ENCODE measurements around the gene LYSMD3.

The LYSMD3 gene

DNA sequence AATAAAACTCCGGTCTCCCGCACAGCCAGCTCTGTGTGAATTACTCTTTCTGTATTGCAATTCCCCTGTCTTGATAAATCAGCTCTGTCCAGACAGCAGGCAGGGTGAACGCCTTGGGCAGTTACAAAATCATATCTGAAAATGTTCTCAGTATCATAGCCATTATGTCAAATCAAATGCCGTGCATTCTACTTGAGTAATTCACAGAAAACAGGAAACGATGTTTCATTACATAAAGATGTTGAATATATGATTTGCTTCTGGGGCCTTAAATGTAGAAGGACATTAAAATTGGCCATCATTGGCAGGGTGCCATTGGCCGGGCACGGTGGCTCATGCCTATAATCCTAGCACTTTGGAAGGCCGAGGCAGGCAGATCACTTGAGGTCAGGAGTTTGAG is 46.2 kb downstream of the LYSMD3 start:
- in situ Hi-C loops (cut with MboI; ENCODE audit: low sequenced_read_pairs) = no loop called here

DNA sequence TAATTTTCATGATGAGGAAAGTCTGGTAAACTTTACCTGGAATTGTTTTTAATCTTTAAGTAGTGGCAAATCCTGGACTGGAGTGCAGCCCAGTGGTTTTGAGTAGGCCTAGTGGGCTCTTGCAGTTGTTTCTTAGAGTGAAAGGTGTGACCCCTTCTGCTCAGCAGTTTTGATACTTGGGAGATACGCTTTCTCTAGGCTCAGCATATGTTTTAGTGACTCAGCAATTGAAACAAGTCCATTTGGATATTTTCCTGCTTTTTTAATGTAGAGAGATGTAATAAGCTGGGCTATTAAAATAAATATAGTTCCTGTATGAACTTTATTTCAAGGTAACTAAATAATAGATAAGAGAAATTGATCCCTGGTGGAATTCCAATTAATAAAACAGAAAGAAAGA is 48.7 kb downstream of the LYSMD3 start:
- in situ Hi-C loops (cut with MboI; ENCODE audit: low sequenced_read_pairs) = no loop called here

DNA sequence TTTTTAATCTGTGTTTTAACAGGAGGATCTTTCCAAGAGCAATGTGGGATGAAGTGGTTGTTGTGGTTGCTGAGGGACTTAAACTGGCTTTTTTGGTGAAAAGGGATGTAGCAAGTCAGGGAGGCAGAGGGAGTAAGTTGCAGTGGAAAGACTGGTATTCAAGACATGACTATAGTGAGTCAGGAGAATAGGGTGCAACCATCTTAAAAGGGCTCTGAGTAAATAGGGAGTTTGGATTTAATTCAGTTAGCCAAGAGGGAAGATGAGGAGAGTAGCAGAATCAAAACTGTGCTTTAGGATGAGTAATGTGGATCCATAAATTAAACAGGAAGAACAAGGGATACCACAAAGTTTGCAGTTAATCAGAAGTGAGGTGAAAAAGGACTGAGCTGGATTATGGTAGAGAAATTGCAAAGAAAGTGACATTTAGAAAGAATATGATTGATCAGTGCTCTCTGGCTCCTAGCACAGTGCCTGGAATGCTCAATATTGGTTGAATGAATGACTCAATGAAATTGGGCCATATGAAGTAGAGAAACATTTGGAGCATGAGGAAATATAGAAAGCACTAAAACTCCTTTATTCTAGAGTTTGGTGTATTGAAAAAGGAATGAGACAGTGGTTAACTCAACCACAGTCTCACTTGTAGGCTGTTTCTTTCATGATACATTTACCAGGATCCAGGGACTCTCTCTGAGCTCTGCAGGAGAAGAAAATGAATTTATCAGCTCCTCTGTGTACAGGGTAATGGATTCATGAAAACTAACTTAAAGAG is 49.6 kb downstream of the LYSMD3 start:
- in situ Hi-C loops (cut with MboI; ENCODE audit: low sequenced_read_pairs) = no loop called here

DNA sequence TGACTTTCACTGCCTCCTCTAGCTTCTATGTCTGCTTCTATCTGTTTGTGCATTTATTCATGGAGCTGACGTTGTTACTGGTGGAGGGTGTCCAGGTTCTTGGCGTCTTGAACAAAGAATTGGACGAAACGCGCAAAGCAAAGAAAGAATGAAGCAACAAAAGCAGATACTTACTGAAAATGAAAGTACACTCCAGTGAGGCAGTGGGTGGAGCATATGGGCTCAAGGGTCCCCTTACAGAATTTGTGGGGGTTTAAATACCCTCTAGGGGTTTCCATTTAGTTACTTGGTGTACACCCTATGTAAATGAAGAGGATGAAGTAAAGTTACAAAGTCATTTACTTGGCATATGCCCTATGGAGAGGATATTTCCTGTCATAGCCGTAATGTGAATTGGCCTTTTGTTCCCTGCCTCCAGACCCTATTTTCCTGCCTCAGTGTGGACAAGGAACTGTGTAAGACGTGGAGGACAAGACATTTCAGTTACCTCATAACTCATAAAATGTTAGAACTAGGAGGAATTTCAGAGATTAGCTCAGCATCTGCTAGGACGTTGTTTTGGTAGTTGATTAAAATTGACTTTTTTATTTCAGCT is 51.7 kb downstream of the LYSMD3 start:
- in situ Hi-C loops (cut with MboI; ENCODE audit: low sequenced_read_pairs) = no loop called here

DNA sequence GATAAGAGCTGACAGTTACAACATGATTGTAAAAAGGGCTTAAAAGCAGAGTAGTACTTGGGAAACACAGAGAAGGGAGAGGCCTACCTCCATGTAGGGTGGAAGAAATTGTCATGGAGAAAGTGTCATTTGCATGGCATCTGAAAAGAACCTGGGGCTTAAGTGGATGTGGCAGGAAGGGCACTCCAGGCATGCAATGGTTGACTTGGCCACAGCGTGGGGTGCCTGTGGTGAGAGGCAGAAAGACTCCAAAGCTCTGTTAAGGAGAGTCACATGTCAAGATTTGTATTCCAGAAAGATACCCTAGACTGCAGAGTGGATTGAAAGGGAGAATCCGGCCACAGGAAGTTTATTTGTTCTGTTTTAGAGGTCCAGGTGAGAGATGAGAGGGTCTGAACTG is 52.3 kb downstream of the LYSMD3 start:
- in situ Hi-C loops (cut with MboI; ENCODE audit: low sequenced_read_pairs) = no loop called here

DNA sequence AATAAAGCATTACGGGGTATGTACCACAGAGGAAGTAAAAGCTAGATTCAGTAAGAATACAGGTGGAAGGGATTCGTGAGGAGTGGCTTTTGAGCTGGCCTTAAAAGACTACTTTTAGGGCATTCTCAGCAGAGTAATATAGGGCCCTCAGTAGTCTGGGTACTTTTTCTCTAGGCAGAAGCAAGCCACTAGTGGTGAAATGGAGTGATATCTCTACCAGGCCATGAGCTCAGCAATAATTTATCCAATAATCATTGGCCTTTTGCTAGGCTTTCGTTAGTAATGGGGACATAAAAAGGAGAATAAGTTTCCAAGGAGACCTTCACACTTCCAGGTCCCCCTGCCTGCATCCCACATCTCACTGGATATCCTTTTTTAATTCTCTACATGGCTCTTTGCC is 53.0 kb downstream of the LYSMD3 start:
- in situ Hi-C loops (cut with MboI; ENCODE audit: low sequenced_read_pairs) = no loop called here

DNA sequence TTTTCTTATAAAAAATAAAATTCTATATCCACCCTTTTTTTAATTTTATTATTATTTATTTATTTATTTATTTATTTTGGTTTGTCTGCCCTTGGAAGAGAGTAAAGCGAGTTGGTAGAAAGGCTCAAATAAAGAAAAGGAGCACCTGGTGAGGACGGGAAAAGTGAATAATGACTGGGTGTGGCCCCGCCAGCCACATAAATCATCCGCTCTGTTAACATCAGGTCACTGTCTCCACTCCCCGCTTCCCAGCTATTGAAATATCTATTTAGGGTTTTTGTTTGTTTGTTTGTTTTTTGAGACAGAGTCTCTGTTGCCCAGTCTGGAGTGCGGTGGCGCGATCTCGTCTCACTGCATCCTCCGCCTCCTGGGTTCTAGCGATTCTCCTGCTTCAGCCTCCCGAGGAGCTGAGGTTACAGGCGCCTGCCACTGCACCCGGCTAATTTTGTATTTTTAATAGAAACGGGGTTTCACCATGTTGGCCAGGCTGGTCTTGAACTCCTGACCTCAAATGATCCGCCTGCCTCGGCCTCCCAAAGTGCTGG is 53.9 kb downstream of the LYSMD3 start:
- in situ Hi-C loops (cut with MboI; ENCODE audit: low sequenced_read_pairs) = no loop called here

DNA sequence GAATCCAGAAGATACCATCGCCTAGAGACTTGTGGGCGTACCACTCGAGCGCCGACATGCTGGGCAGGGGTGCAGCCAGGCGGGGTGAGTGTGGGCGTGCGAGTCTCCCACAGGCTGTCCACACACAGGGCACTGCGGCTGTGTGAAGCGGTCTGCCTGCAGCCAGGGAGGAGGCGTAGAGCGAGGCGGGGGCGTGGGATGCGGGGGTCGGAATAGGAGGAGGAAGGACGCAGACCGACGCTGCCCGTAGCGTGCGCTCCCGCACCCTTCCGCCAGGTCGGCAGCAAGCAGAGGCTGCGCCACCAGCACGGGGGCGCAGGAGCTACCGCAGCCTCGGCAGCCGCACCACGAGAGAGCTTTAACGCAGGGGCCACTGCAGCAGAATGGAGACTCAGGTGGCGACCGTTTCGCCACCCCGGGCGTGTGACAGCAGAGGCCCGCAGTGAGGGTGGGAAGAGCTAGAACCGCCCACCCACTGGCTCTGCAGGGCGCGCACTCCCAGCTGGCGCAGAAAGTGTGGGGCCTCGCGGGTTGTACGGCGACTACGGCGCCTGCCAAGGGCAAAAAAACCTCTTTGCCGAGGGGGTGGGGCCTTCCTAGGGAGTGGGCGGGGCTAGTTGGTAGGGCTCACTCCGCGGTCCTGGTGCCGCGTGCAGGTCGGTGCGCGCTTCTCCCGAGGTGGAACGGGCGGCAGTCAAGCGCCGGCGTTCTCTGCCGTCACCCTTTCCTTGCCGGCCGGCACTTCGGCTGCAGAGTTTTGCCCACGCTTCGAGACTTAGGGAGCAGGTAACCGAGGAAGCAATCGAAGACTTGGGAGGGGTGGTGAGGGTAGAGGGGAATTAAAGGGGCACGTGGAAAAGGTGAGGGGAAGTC is 54.9 kb downstream of the LYSMD3 start, which contains the start of the genes MBLAC2 and POLR3G:
TSS of gene MBLAC2 (minus strand) at position 537 of the 873 bp plus-strand sequence. CDS start at position 58, 479 bp downstream.
TSS of gene POLR3G (plus strand) at position 630 of the 873 bp plus-strand sequence. CDS start 10,704 bp downstream, outside the sequence.
- in situ Hi-C loops (cut with MboI; ENCODE audit: low sequenced_read_pairs) = no loop called here

DNA sequence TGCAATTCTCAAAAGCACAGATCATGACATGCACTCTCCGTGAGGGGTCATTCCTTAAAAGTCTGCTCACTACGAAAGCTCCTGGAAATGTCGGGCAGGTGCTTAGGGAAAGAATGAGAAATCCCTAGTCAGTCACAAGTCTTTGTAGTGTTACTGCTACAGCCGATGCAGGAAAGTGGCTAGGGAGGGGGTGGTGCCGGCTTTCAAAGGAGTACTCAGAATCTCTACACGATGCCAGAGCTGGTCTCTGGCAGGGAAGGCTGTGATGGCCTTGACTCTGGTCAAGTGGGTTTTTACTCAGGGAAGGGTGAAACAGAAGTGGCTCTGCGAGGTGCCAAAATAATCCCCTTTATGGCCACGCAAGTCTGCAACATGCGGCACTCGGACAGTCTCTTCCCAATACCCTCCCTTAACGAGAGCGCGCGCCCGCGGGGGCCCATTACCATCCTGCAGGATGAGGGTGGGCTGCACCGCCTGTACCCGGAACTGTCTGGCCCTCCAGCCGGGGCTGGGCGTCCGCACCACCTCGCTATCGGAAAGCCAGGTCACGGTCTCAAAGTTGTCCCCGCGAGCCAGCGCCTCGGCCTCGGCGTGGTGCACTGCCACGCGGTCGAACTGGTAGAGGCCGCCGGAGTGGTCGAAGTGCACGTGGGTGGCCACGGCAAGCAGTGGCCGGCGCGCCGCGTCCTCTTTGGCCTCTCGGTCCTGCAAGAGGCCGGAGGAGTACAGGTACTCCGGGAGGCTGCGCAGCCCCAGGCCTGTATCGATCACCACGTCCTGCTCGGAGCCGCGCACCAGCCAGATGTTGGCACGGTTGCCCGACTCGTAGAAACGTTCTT is 55.8 kb downstream of the LYSMD3 start:
- in situ Hi-C loops (cut with MboI; ENCODE audit: low sequenced_read_pairs) = no loop called here

DNA sequence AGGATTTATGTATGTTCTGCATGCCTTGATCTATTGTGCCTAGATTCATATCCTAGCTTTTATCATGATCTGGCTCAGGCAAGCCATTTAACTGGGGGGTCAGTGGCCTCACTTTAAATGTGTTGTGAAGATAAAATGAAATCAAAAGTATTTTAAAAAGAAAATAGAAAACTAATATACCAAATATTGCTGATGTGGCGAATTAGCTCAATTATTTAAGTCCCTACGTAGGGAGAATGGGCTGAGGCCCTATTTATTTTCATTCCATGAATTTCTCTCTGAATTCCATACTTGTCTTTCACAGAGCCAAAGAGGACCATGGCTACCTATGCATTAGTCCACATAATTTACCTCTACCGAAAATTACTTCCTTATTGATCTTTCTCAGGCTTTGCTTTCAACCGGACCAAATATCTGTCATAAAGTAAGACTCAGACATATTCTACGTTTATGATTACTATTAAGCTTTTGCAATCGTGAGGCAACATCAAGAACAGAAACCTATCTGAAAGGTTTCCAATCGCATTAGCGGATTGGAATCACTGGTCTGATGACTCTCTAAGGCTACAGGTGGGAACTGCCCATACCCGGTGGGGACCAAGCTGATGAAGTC is 56.5 kb downstream of the LYSMD3 start:
- in situ Hi-C loops (cut with MboI; ENCODE audit: low sequenced_read_pairs) = no loop called here
